WI38 (cell line): ENCODE results near the gene USP31.
A peak's percentile ranks its signal among the peaks of the same experiment; 100 is the strongest.

Experiments
- H3K4me3 ChIP-seq: 2 replicates; pipeline ENCODE4 v1.5.1; 2011; ENCODE audit warnings: low read depth, mild to moderate bottlenecking, control low read depth, low read length
- TF ChIP-seq, protein P1 (sequence below): IDR thresholded peaks from 2 replicates; pipeline ENCODE4 v1.5.1; 2012; ENCODE audit warnings: low read depth, mild to moderate bottlenecking, control low read depth, low read length

USP31 gene

GRCh38 chr16:23185656-23186055 lies 36.4 kb upstream of the USP31 start:
- TF ChIP-seq, protein P1, sequence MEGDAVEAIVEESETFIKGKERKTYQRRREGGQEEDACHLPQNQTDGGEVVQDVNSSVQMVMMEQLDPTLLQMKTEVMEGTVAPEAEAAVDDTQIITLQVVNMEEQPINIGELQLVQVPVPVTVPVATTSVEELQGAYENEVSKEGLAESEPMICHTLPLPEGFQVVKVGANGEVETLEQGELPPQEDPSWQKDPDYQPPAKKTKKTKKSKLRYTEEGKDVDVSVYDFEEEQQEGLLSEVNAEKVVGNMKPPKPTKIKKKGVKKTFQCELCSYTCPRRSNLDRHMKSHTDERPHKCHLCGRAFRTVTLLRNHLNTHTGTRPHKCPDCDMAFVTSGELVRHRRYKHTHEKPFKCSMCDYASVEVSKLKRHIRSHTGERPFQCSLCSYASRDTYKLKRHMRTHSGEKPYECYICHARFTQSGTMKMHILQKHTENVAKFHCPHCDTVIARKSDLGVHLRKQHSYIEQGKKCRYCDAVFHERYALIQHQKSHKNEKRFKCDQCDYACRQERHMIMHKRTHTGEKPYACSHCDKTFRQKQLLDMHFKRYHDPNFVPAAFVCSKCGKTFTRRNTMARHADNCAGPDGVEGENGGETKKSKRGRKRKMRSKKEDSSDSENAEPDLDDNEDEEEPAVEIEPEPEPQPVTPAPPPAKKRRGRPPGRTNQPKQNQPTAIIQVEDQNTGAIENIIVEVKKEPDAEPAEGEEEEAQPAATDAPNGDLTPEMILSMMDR: no peak
- H3K4me3 ChIP-seq: no peak overlapping the region

- TF ChIP-seq, protein P1: no peak
- no peak overlapping the region for H3K4me3 ChIP-seq
These were observed 34.3 kb upstream of the USP31 start for GRCh38 chr16:23183543-23183862.

- TF ChIP-seq, protein P1: no peak
- no peak within 1 kb of the TSS for H3K4me3 ChIP-seq
These were observed 33.7 kb upstream of the USP31 start, which contains the start of gene SCNN1G for GRCh38 chr16:23182679-23183542. Gene SCNN1G (plus strand): TSS chr16:23182745. CDS start chr16:23186272, 3,527 bp downstream.

- TF ChIP-seq, protein P1: peak; percentile 63
- H3K4me3 ChIP-seq: no peak overlapping the region
These were observed 33.0 kb upstream of the USP31 start for GRCh38 chr16:23182206-23182678.

DNA sequence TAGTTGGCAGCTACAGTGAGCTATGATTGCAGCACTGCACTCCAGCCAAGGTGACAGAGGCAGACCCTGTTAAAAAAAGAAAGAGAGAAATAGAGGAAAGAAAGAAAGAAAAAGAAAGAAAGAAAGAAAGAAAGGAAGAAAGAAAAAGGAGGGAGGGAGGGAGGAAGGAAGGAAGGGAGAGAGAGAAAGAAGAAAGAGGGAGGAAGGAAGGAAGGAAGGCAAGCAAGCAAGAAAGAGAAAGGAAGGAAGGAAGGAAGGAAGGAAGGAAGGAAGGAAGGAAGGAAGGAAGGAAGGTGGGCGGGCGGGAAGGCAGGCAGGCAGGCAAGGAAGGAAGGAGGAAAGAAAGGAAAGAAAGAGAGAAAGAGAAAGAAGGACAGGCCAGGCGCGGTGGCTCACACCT lies 32.3 kb upstream of the USP31 start:
- H3K4me3 ChIP-seq: no peak overlapping the region
- TF ChIP-seq, protein P1: no peak

- TF ChIP-seq, protein P1: no peak
- no peak overlapping the region for H3K4me3 ChIP-seq
These were observed 26.4 kb upstream of the USP31 start for GRCh38 chr16:23175651-23176050.

GRCh38 chr16:23174622-23175021 lies 25.4 kb upstream of the USP31 start:
- H3K4me3 ChIP-seq: no peak overlapping the region
- TF ChIP-seq, protein P1: no peak
